NOMO-1 treated with DMSO at 0.1 percent for 48 hours (cell line): ENCODE results near the gene TEAD2.

Experiments
- DNase-seq: peaks from one replicate; lab custom pipeline; 2025; ENCODE audit not compliant: unreplicated experiment; lab: John Stamatoyannopoulos, UW

Gene TEAD2

GRCh38 chr19:49294401-49294800 is 67.8 kb downstream of the TEAD2 start:
- no peak for DNase-seq
